ENCODE measurements around the gene OIP5. TPM values are rescaled to one million over a fixed set of nuclear protein-coding genes. Genes with fewer than 3 reads are reported as not detected.

OIP5 gene
- polyA plus RNA-seq, 1 donor from 2014 or later = 1.7 TPM

DNA sequence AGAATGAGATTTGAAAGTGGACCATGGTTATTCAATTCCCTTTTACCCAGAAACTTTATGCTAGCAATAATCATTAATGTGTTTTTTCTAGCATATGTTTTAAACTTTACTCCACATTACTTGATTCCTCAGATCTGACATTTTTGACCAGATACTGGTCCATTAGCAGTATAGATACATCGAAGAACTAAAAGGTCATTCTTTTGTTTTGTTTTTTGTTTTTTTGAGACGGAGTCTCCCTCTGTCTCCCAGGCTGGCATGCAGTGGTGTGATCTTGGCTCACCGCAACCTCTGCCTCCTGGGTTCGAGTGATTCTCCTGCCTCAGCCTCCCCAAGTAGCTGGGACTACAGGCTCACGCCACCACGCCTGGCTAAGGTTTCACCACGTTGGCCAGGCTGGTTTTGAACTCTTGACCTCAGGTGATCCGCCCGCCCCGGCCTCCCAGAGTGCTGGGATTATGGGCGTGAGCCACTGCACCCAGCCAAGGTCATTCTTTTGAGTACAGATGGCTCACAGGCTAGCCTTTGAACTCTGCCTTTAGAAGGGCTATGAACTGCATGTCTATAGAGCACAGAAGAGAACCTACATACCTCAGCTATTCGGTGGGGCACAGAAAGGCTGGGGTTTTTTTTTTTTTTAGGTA is 72.7 kb downstream of the OIP5 start:
- Histone ChIP-seq H3K36me3 (ENCODE audit: insufficient read depth, low read length) (peaks cover 4% of the 10 kb centered on the region), H3K4me3 (ENCODE audit: low read length) (no peak overlapping the region), H3K9ac (ENCODE audit: low read length) (no peak overlapping the region), H3K4me2 (ENCODE audit: low read length) (no peak overlapping the region), H3F3A (ENCODE audit: insufficient read depth, low read length, poor library complexity, severe bottlenecking) (no peaks in the 10 kb centered on the region), H3K9me2 (ENCODE audit: insufficient read depth, low read length) (no peaks in the 10 kb centered on the region), H3K27ac (ENCODE audit: low read length) (no peak overlapping the region), H3K79me2 (replicated peaks; ENCODE audit: insufficient read depth, low read length) (no peaks in the 10 kb centered on the region), H3K9me3 (ENCODE audit: low read length) (no peaks in the 10 kb centered on the region), H4K20me1 (ENCODE audit: insufficient read depth) (no peaks in the 10 kb centered on the region), H2AFZ (ENCODE audit: low read depth, low read length) (no peak overlapping the region), H3K27me3 (ENCODE audit: insufficient read depth, low read depth, low read length) (no peaks in the 10 kb centered on the region)
- no peak for TF ChIP-seq EZH2 (IDR thresholded peaks at IDR 0.05; ENCODE audit: borderline replicate concordance, insufficient read depth, low read length, poor library complexity, severe bottlenecking)
- TF ChIP-seq RAD21 (conservative IDR thresholded peaks at IDR 0.05) = no peak
- no peak for TF ChIP-seq POLR2AphosphoS5 (IDR thresholded peaks at IDR 0.05)
- no peak for TF ChIP-seq MXI1 (conservative IDR thresholded peaks at IDR 0.05; ENCODE audit: poor library complexity, severe bottlenecking)
- TF ChIP-seq EP300 (conservative IDR thresholded peaks at IDR 0.05; ENCODE audit: poor library complexity, severe bottlenecking) = no peak
- no peak for TF ChIP-seq SMC3 (conservative IDR thresholded peaks at IDR 0.05; ENCODE audit: poor library complexity)
- TF ChIP-seq REST (IDR thresholded peaks at IDR 0.05; ENCODE audit: borderline replicate concordance) = no peak
- TF ChIP-seq, protein P1, sequence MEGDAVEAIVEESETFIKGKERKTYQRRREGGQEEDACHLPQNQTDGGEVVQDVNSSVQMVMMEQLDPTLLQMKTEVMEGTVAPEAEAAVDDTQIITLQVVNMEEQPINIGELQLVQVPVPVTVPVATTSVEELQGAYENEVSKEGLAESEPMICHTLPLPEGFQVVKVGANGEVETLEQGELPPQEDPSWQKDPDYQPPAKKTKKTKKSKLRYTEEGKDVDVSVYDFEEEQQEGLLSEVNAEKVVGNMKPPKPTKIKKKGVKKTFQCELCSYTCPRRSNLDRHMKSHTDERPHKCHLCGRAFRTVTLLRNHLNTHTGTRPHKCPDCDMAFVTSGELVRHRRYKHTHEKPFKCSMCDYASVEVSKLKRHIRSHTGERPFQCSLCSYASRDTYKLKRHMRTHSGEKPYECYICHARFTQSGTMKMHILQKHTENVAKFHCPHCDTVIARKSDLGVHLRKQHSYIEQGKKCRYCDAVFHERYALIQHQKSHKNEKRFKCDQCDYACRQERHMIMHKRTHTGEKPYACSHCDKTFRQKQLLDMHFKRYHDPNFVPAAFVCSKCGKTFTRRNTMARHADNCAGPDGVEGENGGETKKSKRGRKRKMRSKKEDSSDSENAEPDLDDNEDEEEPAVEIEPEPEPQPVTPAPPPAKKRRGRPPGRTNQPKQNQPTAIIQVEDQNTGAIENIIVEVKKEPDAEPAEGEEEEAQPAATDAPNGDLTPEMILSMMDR (IDR thresholded peaks at IDR 0.05; ENCODE audit: poor library complexity, severe bottlenecking) = no peak
- TF ChIP-seq TAF1 (IDR thresholded peaks at IDR 0.05; ENCODE audit: low read depth) = no peak

Other genes starting within 250 kb of the OIP5 start
- 8.4 and 9.5 TPM in 2 replicates for gene INO80, start 216.3 kb downstream of the OIP5 start, polyA plus RNA-seq
- gene EXD1, start 101.8 kb downstream of the OIP5 start, polyA plus RNA-seq = 0.40 TPM in 1 of 2 replicates, not detected in the other
- gene CHP1, start 101.3 kb downstream of the OIP5 start, polyA plus RNA-seq = 19.6 and 24.0 TPM in 2 replicates
- gene NUSAP1, start 290 bp upstream of the OIP5 start, polyA plus RNA-seq = 8.6 and 13.6 TPM in 2 replicates
- 30.1 and 37.3 TPM in 2 replicates for gene NDUFAF1, start 69.9 kb upstream of the OIP5 start, polyA plus RNA-seq
- gene RTF1, start 84.5 kb upstream of the OIP5 start, polyA plus RNA-seq = 77.9 and 84.1 TPM in 2 replicates
- gene ITPKA, start 161.3 kb upstream of the OIP5 start, polyA plus RNA-seq = 0.20 and 1.1 TPM in 2 replicates
- 0.28 TPM in 1 of 2 replicates, not detected in the other for gene LTK, start 181.2 kb upstream of the OIP5 start, polyA plus RNA-seq
- 9.4 and 10.4 TPM in 2 replicates for gene RPAP1, start 211.7 kb upstream of the OIP5 start, polyA plus RNA-seq
- gene TYRO3, start 226.6 kb upstream of the OIP5 start, polyA plus RNA-seq = 11.6 and 12.1 TPM in 2 replicates

All from neural cell (in vitro differentiated cells).